Measurements from ENCODE around the gene TEX12. TPM values are rescaled to one million over a fixed set of nuclear protein-coding genes. Genes with fewer than 3 reads are reported as not detected.
A peak's percentile ranks its signal among the peaks of the same experiment; 100 is the strongest.

Gene TEX12
- total RNA-seq, 1 donor from 2014 or later = not detected

GRCh38 chr11:112128483-112129121 lies 38.6 kb upstream of the TEX12 start:
- Histone ChIP-seq H3K4me1 (no peaks in the 10 kb centered on the region), H3K36me3 (no peaks in the 10 kb centered on the region), H3K27ac (no peak overlapping the region), H3K27me3 (ENCODE audit: low read depth) (no peaks in the 10 kb centered on the region), H3K9me3 (no peaks in the 10 kb centered on the region), H3K4me3 (no peak overlapping the region)
- no peak for TF ChIP-seq CTCF (IDR thresholded peaks at IDR 0.05)
- intact Hi-C loops (cut with DNase I) = no loop called here
- ATAC-seq = no peak
- DNase-seq = no peak

- peak; percentile 62 to 74 for ATAC-seq
- Histone ChIP-seq H3K9me3 (no peaks in the 10 kb centered on the region), H3K27me3 (ENCODE audit: low read depth) (no peaks in the 10 kb centered on the region), H3K36me3 (no peaks in the 10 kb centered on the region), H3K4me1 (no peaks in the 10 kb centered on the region), H3K4me3 (no peak overlapping the region), H3K27ac (no peak overlapping the region)
- TF ChIP-seq CTCF (IDR thresholded peaks at IDR 0.05) = no peak
- intact Hi-C loops (cut with DNase I) = no loop called here
- no peak for DNase-seq
Observed at GRCh38 chr11:112129656-112130055, 37.5 kb upstream of the TEX12 start.

- TF ChIP-seq CTCF (IDR thresholded peaks at IDR 0.05) = no peak
- H3K27ac ChIP-seq = no peak overlapping the region
Observed at GRCh38 chr11:112132737-112133136, 34.4 kb upstream of the TEX12 start.

GRCh38 chr11:112134473-112134872 lies 32.7 kb upstream of the TEX12 start:
- intact Hi-C loops (cut with DNase I) = no loop called here
- ATAC-seq (no peak), DNase-seq (no peak)
- Histone ChIP-seq H3K9me3 (no peaks in the 10 kb centered on the region), H3K36me3 (no peaks in the 10 kb centered on the region), H3K4me3 (no peak overlapping the region), H3K4me1 (no peaks in the 10 kb centered on the region), H3K27ac (no peak overlapping the region), H3K27me3 (ENCODE audit: low read depth) (no peaks in the 10 kb centered on the region)
- TF ChIP-seq CTCF (IDR thresholded peaks at IDR 0.05) = no peak

More at GRCh38 chr11:112132737-112133136, 34.4 kb upstream of the TEX12 start:
- intact Hi-C loops (cut with DNase I) = no loop called here
- no peak for DNase-seq
- ATAC-seq = no peak
- H3K4me3 ChIP-seq = no peak overlapping the region
- no peaks in the 10 kb centered on the region for H3K4me1 ChIP-seq
- H3K27me3 ChIP-seq (ENCODE audit: low read depth) = no peaks in the 10 kb centered on the region
- no peaks in the 10 kb centered on the region for H3K9me3 ChIP-seq
- H3K36me3 ChIP-seq = no peaks in the 10 kb centered on the region

GRCh38 chr11:112143597-112143996 lies 23.6 kb upstream of the TEX12 start:
- no peak for TF ChIP-seq CTCF (IDR thresholded peaks at IDR 0.05)
- intact Hi-C loops (cut with DNase I) = no loop called here
- ATAC-seq (no peak), DNase-seq (no peak)
- Histone ChIP-seq H3K27me3 (ENCODE audit: low read depth) (no peaks in the 10 kb centered on the region), H3K4me1 (no peaks in the 10 kb centered on the region), H3K4me3 (no peak overlapping the region), H3K36me3 (peaks cover 6% of the 10 kb centered on the region), H3K27ac (no peak overlapping the region), H3K9me3 (peaks cover 8% of the 10 kb centered on the region)

Data from lower lobe of right lung (tissue), 2 donors.